22Rv1 (cell line): ENCODE measurements around the gene KRT83.

Experiments used
- CTCF ChIP-seq: fragments of 450-650 bp; IDR thresholded peaks from 2 replicates; pipeline ENCODE4 v1.5.1; 2017; ENCODE audit warnings: mild to moderate bottlenecking
- ZFX ChIP-seq: fragments of 450-650 bp; IDR thresholded peaks from 2 replicates; pipeline ENCODE4 v1.6.1; 2017; ENCODE audit warnings: antibody characterized with exemption, borderline replicate concordance

- TF ChIP-seq CTCF (no peak), ZFX (no peak)
These were observed 43.8 kb upstream of the KRT83 start for GRCh38 chr12:52364901-52365489.
